Measurements from ENCODE around the gene MIXL1.

- TF ChIP-seq CTCF (IDR thresholded peaks at IDR 0.05 in 8 of 11, conservative IDR thresholded peaks at IDR 0.05 in 3 of 11) (no peak), POLR2AphosphoS5 (IDR thresholded peaks at IDR 0.05) (no peak), POLR2A (IDR thresholded peaks at IDR 0.05) (no peak)
Measured at GRCh38 chr1:226233806-226234205, 10.3 kb downstream of the MIXL1 start.
